PC-9 (cell line): ENCODE data around the gene LUZP2.

ENCODE experiments used
- EZH2 ChIP-seq: fragments of 200-600 bp; sonication (generic); IDR thresholded peaks from 2 replicates; pipeline ENCODE4 v1.8.0; 2017; ENCODE audit warnings: antibody characterized with exemption, low read depth
- TF ChIP-seq, protein P1 (sequence below): fragments of 200-600 bp; sonication (generic); conservative IDR thresholded peaks from 2 replicates; pipeline ENCODE4 v1.6.1; 2017; ENCODE audit warnings: mixed run types, antibody characterized with exemption, mild to moderate bottlenecking, moderate library complexity

DNA sequence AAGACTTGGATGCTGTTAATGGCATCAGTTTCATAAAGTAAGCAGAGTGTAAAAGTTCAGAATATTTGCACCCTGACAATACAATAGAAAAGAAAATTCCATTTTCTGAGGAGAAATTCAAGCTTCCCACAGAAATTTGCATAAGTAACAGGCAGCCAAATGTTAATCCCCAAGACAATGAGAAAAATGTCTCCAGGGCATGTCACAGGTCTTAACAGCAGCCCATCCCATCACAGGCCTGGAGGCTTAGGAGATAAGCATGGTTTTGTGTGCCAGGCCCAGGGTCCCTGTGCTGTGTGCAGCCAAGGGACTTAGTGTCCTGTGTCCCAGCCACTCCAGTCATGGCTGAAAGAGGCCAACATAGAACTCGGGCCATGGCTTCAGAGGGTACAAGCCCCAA is 347.6 kb downstream of the LUZP2 start:
- no peak for TF ChIP-seq EZH2
- TF ChIP-seq, protein P1, sequence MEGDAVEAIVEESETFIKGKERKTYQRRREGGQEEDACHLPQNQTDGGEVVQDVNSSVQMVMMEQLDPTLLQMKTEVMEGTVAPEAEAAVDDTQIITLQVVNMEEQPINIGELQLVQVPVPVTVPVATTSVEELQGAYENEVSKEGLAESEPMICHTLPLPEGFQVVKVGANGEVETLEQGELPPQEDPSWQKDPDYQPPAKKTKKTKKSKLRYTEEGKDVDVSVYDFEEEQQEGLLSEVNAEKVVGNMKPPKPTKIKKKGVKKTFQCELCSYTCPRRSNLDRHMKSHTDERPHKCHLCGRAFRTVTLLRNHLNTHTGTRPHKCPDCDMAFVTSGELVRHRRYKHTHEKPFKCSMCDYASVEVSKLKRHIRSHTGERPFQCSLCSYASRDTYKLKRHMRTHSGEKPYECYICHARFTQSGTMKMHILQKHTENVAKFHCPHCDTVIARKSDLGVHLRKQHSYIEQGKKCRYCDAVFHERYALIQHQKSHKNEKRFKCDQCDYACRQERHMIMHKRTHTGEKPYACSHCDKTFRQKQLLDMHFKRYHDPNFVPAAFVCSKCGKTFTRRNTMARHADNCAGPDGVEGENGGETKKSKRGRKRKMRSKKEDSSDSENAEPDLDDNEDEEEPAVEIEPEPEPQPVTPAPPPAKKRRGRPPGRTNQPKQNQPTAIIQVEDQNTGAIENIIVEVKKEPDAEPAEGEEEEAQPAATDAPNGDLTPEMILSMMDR, result no peak
